B cell (primary cell): ENCODE data around the gene DAZAP1.

ENCODE experiments used
- EZH2 ChIP-seq: IDR thresholded peaks from 2 replicates; pipeline ENCODE4 v1.6.1; 2012; ENCODE audit warnings: borderline replicate concordance, low read depth, mild to moderate bottlenecking, moderate library complexity, low read length; ENCODE audit not compliant: insufficient read depth, poor library complexity, severe bottlenecking
- TF ChIP-seq, protein P1 (sequence below): fragments of 200-600 bp; IDR thresholded peaks from one replicate; pipeline ENCODE4 v1.8.0; 2022; ENCODE audit warnings: antibody characterized with exemption, mild to moderate bottlenecking

DNA sequence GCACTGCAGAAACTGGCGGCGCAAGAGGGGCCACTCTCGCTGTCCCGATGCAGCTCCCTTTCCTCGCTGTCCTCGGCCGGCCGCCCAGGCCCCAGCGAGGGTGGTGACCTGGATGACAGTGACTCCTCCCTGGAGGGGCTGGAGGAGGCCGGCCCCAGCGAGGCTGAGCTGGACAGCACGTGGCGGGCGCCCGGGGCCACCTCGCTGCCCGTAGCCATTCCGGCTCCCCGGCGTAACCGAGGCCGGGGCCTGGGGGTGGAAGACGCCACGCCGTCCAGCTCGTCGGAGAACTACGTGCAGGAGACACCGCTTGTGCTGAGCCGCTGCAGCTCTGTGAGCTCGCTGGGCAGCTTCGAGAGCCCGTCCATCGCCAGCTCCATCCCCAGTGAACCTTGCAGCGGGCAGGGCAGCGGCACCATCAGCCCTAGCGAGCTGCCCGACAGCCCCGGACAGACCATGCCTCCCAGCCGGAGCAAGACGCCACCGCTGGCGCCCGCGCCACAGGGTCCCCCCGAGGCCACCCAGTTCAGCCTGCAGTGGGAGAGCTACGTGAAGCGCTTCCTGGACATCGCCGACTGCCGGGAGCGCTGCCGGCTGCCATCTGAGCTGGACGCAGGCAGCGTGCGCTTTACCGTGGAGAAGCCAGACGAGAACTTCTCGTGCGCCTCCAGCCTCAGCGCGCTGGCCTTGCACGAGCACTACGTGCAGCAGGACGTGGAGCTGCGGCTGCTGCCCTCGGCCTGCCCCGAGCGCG is 59.3 kb downstream of the DAZAP1 start:
- TF ChIP-seq, protein P1, sequence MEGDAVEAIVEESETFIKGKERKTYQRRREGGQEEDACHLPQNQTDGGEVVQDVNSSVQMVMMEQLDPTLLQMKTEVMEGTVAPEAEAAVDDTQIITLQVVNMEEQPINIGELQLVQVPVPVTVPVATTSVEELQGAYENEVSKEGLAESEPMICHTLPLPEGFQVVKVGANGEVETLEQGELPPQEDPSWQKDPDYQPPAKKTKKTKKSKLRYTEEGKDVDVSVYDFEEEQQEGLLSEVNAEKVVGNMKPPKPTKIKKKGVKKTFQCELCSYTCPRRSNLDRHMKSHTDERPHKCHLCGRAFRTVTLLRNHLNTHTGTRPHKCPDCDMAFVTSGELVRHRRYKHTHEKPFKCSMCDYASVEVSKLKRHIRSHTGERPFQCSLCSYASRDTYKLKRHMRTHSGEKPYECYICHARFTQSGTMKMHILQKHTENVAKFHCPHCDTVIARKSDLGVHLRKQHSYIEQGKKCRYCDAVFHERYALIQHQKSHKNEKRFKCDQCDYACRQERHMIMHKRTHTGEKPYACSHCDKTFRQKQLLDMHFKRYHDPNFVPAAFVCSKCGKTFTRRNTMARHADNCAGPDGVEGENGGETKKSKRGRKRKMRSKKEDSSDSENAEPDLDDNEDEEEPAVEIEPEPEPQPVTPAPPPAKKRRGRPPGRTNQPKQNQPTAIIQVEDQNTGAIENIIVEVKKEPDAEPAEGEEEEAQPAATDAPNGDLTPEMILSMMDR: no peak
- no peak for TF ChIP-seq EZH2
